K562 (cell line): Measurements from ENCODE around the gene ITPRIP. TPM values are rescaled to one million over a fixed set of nuclear protein-coding genes. Genes with fewer than 3 reads are reported as not detected.

Experiments
- ATAC-seq: fragments of 200-7000 bp; cut with Tn5 transposase; 3 replicates; pipeline ENCODE4 v1.9.1; 2020; ENCODE audit warnings: moderate library complexity
- BruUV-seq: library from RNA; stranded (reverse); fragments of 400-500 nt; replicated peaks from 2 replicates; lab custom pipeline; 2021; lab: Mats Ljungman, UMichigan
- CTCF ChIA-PET: fragments of 300-600 bp; formaldehyde crosslinking; extraction: SDS; loops from one replicate; lab custom pipeline; 2021; ENCODE audit warnings: low intra/inter-chr PET ratio; lab: Yijun Ruan, JAX
- POLR2A ChIA-PET: fragments of 300-600, 350-650 bp; sonication (Branson Sonifier 250); formaldehyde crosslinking; extraction: SDS; loops from one replicate; lab custom pipeline; 2021; ENCODE audit warnings: antibody characterized with exemption, inconsistent platforms; lab: Yijun Ruan, JAX
- DNase-seq, 4 experiments: peaks; one replicate each; pipeline versions ENCODE4 v3.0.0 to v3.0.0-alpha.2; 2011 to 2018; ENCODE audit warnings: low spot score in 3 of 4, mixed read lengths in 3 of 4; ENCODE audit errors: extremely low read depth in 1 of 4
- FAIRE-seq: peaks from 2 replicates; lab custom pipeline; 2011; peaks lifted over from hg19 to GRCh38; lab: Jason Lieb, UNC
- H2AFZ ChIP-seq: 2 replicates; pipeline ENCODE4 v1.6.0; 2011; ENCODE audit warnings: low read depth, low read length, control low read depth, inconsistent platforms
- H3K27ac ChIP-seq: fragments of 200-600 bp; 3 replicates; pipeline ENCODE4 v1.8.0; 2011; ENCODE audit warnings: low read depth, mild to moderate bottlenecking, control low read depth, inconsistent platforms, low read length, moderate library complexity, mixed read lengths; ENCODE audit errors: extremely low read depth
- H3K27me3 ChIP-seq, 2 experiments: fragments of 300-600 bp in 1 of 2; 2 replicates in 1 of 2; 3 replicates in 1 of 2; pipeline versions ENCODE4 v1.6.0 to v1.8.0; 2011; ENCODE audit warnings: inconsistent platforms in 2 of 2, low read length in 2 of 2, mild to moderate bottlenecking in 1 of 2, mixed read lengths in 1 of 2, moderate library complexity in 1 of 2; ENCODE audit not compliant: control insufficient read depth in 2 of 2, insufficient read depth in 2 of 2
- H3K36me3 ChIP-seq: fragments of 300-600 bp; 3 replicates; pipeline ENCODE4 v1.8.0; 2011; ENCODE audit warnings: mild to moderate bottlenecking, low read length, inconsistent platforms; ENCODE audit not compliant: control insufficient read depth, insufficient read depth
- H3K4me1 ChIP-seq, 2 experiments: fragments of 200-600 bp in 1 of 2; replicated peaks in 1 of 2; 2 replicates in 1 of 2; 3 replicates in 1 of 2; pipeline versions ENCODE4 v1.5.1 to v1.8.0; 2011; ENCODE audit warnings: inconsistent platforms in 2 of 2, low read length in 2 of 2, mild to moderate bottlenecking in 1 of 2, mixed read lengths in 1 of 2, moderate library complexity in 1 of 2; ENCODE audit not compliant: control insufficient read depth in 2 of 2, insufficient read depth in 2 of 2
- H3K4me2 ChIP-seq: 2 replicates; pipeline ENCODE4 v1.6.1; 2011; ENCODE audit warnings: low read length, control low read depth, inconsistent platforms, mixed read lengths; ENCODE audit not compliant: insufficient read depth
- H3K4me3 ChIP-seq: fragments of 200-600 bp; sonication (generic), shearing (Covaris generic); 2 replicates; pipeline ENCODE4 v1.5.1; 2016; ENCODE audit warnings: control low read depth, inconsistent platforms
- H3K79me2 ChIP-seq: fragments of 200-600 bp; 3 replicates; pipeline ENCODE4 v1.8.0; 2011; ENCODE audit warnings: low read length, inconsistent platforms; ENCODE audit not compliant: control insufficient read depth, insufficient read depth
- H3K9ac ChIP-seq, 2 experiments: 2 replicates each; pipeline versions ENCODE4 v1.6.0 to v1.6.1; 2011; ENCODE audit warnings: low read depth in 2 of 2, low read length in 2 of 2, control low read depth in 1 of 2, inconsistent platforms in 1 of 2, mild to moderate bottlenecking in 1 of 2, mixed read lengths in 1 of 2; ENCODE audit not compliant: insufficient read depth in 1 of 2
- H3K9me1 ChIP-seq: one replicate; pipeline ENCODE4 v1.6.0; 2011; ENCODE audit warnings: inconsistent platforms, mild to moderate bottlenecking, low read length, moderate library complexity; ENCODE audit not compliant: control insufficient read depth, insufficient read depth
- H3K9me3 ChIP-seq: replicated peaks from 2 replicates; pipeline ENCODE4 v1.5.1; 2011; ENCODE audit warnings: low read depth, low read length, inconsistent platforms; ENCODE audit not compliant: control insufficient read depth, insufficient read depth
- H4K20me1 ChIP-seq: replicated peaks from 2 replicates; pipeline ENCODE4 v1.6.1; 2011; ENCODE audit warnings: low read length, inconsistent platforms, mixed read lengths; ENCODE audit not compliant: control insufficient read depth, insufficient read depth
- BRCA1 ChIP-seq, 2 experiments: fragments of 450-650 bp in 1 of 2; sonication (generic) in 1 of 2; formaldehyde crosslinking in 1 of 2; IDR thresholded peaks; 2 replicates each; pipeline versions ENCODE4 v1.5.0 to v1.6.1; 2017 to 2020; ENCODE audit warnings: mild to moderate bottlenecking in 1 of 2, missing genetic modification reagents in 1 of 2
- CBFA2T2 ChIP-seq: fragments of 450-650 bp; conservative IDR thresholded peaks from 2 replicates; pipeline ENCODE4 v1.6.1; 2017; ENCODE audit warnings: mild to moderate bottlenecking
- FOSL1 ChIP-seq: fragments of 200-800 bp; sonication (Bioruptor generic); conservative IDR thresholded peaks from 2 replicates; pipeline ENCODE4 v1.6.1; 2016; ENCODE audit warnings: missing genetic modification characterization, missing compliant biosample characterization
- HDAC6 ChIP-seq: IDR thresholded peaks from 2 replicates; pipeline ENCODE4 v1.6.1; 2012; ENCODE audit warnings: low read depth, mild to moderate bottlenecking, control low read depth, inconsistent platforms, low read length, moderate library complexity
- MAFK ChIP-seq: IDR thresholded peaks from 2 replicates; pipeline ENCODE4 v1.6.1; 2011; ENCODE audit warnings: low read length, improper control_type of control experiment
- NFIC ChIP-seq: fragments of 450-650 bp; IDR thresholded peaks from 2 replicates; pipeline ENCODE4 v1.6.1; 2017; ENCODE audit warnings: mild to moderate bottlenecking, inconsistent platforms
- NR2C1 ChIP-seq, 2 experiments: fragments of 450-650 bp; IDR thresholded peaks; 2 replicates each; pipeline ENCODE4 v1.6.1; 2017; ENCODE audit warnings: mild to moderate bottlenecking in 2 of 2, antibody characterized with exemption in 1 of 2, inconsistent platforms in 1 of 2, missing compliant biosample characterization in 1 of 2, missing genetic modification characterization in 1 of 2
- OTX1 ChIP-seq: fragments of 450-650 bp; formaldehyde crosslinking; IDR thresholded peaks from 2 replicates; pipeline ENCODE4 v1.4.0; 2022; ENCODE audit warnings: mild to moderate bottlenecking
- POLR2AphosphoS2 ChIP-seq: IDR thresholded peaks from 2 replicates; pipeline ENCODE4 v1.6.1; 2012; ENCODE audit warnings: low read length, improper control_type of control experiment
- POLR2G ChIP-seq: fragments of 200-400 bp; formaldehyde crosslinking; IDR thresholded peaks from 2 replicates; pipeline ENCODE4 v1.6.1; 2017; ENCODE audit warnings: low read depth, mild to moderate bottlenecking, antibody characterized with exemption, low read length, moderate library complexity
- RBFOX2 ChIP-seq: fragments of 200-400 bp; formaldehyde crosslinking; IDR thresholded peaks from 2 replicates; pipeline ENCODE4 v1.6.1; 2017; ENCODE audit warnings: low read depth, mild to moderate bottlenecking, low read length, moderate library complexity
- SRF ChIP-seq, 2 experiments: fragments of 250-450, 450-650 bp in 1 of 2; sonication (Bioruptor Pico) in 1 of 2; sonication (generic) in 1 of 2; formaldehyde crosslinking; IDR thresholded peaks; 2 replicates each; pipeline versions ENCODE4 v1.5.0 to v1.5.1; 2020 to 2022; ENCODE audit warnings: mild to moderate bottlenecking in 1 of 2, missing genetic modification reagents in 1 of 2
- ZFP30 ChIP-seq: fragments of 250-450 bp; sonication (Bioruptor Pico); IDR thresholded peaks from 2 replicates; pipeline ENCODE4 v1.8.0; 2022; ENCODE audit warnings: moderate library complexity, mild to moderate bottlenecking, inconsistent platforms, borderline replicate concordance
- WGBS: fragments of 100-300 bp; shearing (Covaris generic); methylation state at CpG from one replicate; pipeline ENCODE4 v1.1.6; 2016; ENCODE audit warnings: low coverage, mixed read lengths; ENCODE audit not compliant: insufficient coverage; ENCODE audit errors: missing lambda C conversion rate; 5-methylcytosine and 5-hydroxymethylcytosine counted together
- in situ Hi-C: fragments of 300-500 bp; cut with MboI; formaldehyde crosslinking; loops from 4 replicates; pipeline ENCODE4 v1.15.0; 2018; ENCODE audit warnings: inconsistent platforms, mixed read lengths
- intact Hi-C: fragments of 100-400 bp; cut with micrococcal nuclease; formaldehyde crosslinking; loops from 2 replicates; pipeline ENCODE4 v1.14.2; 2022
- polyA plus RNA-seq, 8 experiments: library from polyadenylated mRNA; depleted of rRNA in 4 of 8; stranded (reverse) in 5 of 8; unstranded in 3 of 8; fragments of >200 nt; fragmentation: Nextera tagmentation in 2 of 8; fragmentation: Illumina TruSeq in 1 of 8; extraction: Ambion mirVana in 2 of 8; extraction: Trizol in 1 of 8; gene quantifications; 2 replicates each; pipeline versions ENCODE4 v1.2.1 to v1.2.3, GENCODE V29; 2011 to 2014; ENCODE audit warnings: inconsistent platforms in 1 of 8, missing spikeins in 1 of 8
- total RNA-seq, 7 experiments: library from RNA; depleted of rRNA in 6 of 7; stranded (reverse); fragments of >200 nt in 6 of 7; fragmentation: Illumina TruSeq in 2 of 7; extraction: Trizol in 2 of 7; gene quantifications; 2 replicates each; pipeline versions ENCODE4 v1.2.1 to v1.2.3, GENCODE V29; 2011 to 2021; ENCODE audit warnings: low replicate concordance in 1 of 7
- TF ChIP-seq, protein P1 (sequence below): fragments of 250-450 bp; sonication (Bioruptor Pico); IDR thresholded peaks from 2 replicates; pipeline ENCODE4 v1.8.0; 2021; ENCODE audit warnings: borderline replicate concordance, mild to moderate bottlenecking, moderate library complexity; ENCODE audit not compliant: poor library complexity, severe bottlenecking
- TF ChIP-seq, protein P2 (sequence below): conservative IDR thresholded peaks from 2 replicates; pipeline ENCODE4 v1.6.1; 2011; ENCODE audit warnings: low read depth, mild to moderate bottlenecking, low read length; ENCODE audit not compliant: control insufficient read depth
- TF ChIP-seq, protein P3 (sequence below): sonication (generic); formaldehyde crosslinking; IDR thresholded peaks from 2 replicates; pipeline ENCODE4 v1.8.0; 2022; ENCODE audit warnings: missing genetic modification reagents, mild to moderate bottlenecking, borderline replicate concordance
- TF ChIP-seq, protein P4 (sequence below): fragments of 450-650 bp; IDR thresholded peaks from one replicate; pipeline ENCODE4 v1.6.1; 2018; ENCODE audit warnings: mild to moderate bottlenecking, moderate library complexity; ENCODE audit not compliant: partially characterized antibody

ITPRIP gene
- total and polyA plus RNA-seq, 9 of the 15 experiments (the other 6 are each of a cell fraction or from before 2014, with no cell fraction given), result 4.4 to 28.5 (median 10.9) TPM

DNA sequence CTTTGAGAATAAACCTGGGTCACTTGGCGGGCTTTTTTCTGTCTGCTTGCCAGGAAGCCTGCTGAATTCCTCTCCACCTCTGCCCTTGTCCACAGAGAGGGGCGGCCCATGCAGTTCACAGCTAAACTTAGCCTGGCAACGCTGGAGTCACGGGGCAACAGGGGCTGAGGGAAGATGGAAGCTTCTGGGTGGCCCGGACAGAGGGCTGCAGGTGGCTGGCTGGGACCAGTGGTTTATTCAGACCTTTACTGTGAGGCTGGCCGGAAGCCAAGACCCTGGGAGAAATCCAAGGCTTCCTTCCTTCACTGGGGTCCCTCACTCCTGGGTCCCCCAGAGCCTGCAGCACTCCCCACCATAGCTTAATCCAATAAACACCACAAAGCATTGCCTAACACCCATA is 17.0 kb downstream of the ITPRIP start:
- no peaks in the 10 kb centered on the region for H3K27me3 ChIP-seq
- no peak overlapping the region for H2AFZ ChIP-seq
- in situ Hi-C loops, result no loop called here
- H3K4me2 ChIP-seq, result no peak overlapping the region
- ATAC-seq (no peak), FAIRE-seq (no peak), DNase-seq (no peak)
- intact Hi-C loops, result no loop called here
- 90% methylated on average over 4 of the region's 6 CpGs for WGBS
- TF ChIP-seq, protein P1, sequence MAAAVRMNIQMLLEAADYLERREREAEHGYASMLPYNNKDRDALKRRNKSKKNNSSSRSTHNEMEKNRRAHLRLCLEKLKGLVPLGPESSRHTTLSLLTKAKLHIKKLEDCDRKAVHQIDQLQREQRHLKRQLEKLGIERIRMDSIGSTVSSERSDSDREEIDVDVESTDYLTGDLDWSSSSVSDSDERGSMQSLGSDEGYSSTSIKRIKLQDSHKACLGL, result no peak
- no peak for TF ChIP-seq FOSL1 (tag)
- TF ChIP-seq, protein P2, sequence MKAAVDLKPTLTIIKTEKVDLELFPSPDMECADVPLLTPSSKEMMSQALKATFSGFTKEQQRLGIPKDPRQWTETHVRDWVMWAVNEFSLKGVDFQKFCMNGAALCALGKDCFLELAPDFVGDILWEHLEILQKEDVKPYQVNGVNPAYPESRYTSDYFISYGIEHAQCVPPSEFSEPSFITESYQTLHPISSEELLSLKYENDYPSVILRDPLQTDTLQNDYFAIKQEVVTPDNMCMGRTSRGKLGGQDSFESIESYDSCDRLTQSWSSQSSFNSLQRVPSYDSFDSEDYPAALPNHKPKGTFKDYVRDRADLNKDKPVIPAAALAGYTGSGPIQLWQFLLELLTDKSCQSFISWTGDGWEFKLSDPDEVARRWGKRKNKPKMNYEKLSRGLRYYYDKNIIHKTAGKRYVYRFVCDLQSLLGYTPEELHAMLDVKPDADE, result no peak
- TF ChIP-seq, protein P3, sequence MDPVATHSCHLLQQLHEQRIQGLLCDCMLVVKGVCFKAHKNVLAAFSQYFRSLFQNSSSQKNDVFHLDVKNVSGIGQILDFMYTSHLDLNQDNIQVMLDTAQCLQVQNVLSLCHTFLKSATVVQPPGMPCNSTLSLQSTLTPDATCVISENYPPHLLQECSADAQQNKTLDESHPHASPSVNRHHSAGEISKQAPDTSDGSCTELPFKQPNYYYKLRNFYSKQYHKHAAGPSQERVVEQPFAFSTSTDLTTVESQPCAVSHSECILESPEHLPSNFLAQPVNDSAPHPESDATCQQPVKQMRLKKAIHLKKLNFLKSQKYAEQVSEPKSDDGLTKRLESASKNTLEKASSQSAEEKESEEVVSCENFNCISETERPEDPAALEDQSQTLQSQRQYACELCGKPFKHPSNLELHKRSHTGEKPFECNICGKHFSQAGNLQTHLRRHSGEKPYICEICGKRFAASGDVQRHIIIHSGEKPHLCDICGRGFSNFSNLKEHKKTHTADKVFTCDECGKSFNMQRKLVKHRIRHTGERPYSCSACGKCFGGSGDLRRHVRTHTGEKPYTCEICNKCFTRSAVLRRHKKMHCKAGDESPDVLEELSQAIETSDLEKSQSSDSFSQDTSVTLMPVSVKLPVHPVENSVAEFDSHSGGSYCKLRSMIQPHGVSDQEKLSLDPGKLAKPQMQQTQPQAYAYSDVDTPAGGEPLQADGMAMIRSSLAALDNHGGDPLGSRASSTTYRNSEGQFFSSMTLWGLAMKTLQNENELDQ (CRISPR knock-in tag), result no peak
- TF ChIP-seq CBFA2T2, result no peak
- no peak for TF ChIP-seq SRF (CRISPR knock-in tag; IDR thresholded peaks at IDR 0.05)
- TF ChIP-seq, protein P4, sequence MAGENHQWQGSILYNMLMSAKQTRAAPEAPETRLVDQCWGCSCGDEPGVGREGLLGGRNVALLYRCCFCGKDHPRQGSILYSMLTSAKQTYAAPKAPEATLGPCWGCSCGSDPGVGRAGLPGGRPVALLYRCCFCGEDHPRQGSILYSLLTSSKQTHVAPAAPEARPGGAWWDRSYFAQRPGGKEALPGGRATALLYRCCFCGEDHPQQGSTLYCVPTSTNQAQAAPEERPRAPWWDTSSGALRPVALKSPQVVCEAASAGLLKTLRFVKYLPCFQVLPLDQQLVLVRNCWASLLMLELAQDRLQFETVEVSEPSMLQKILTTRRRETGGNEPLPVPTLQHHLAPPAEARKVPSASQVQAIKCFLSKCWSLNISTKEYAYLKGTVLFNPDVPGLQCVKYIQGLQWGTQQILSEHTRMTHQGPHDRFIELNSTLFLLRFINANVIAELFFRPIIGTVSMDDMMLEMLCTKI, result no peak
- TF ChIP-seq POLR2G, result peak; percentile 21; the same call in 1 of the 2 replicates
- TF ChIP-seq NR2C1 (IDR thresholded peaks at IDR 0.05), result no peak
- no peak for TF ChIP-seq NR2C1 (tag; IDR thresholded peaks at IDR 0.05)
- no peak for TF ChIP-seq OTX1
- no peak for TF ChIP-seq HDAC6
- TF ChIP-seq NFIC, result 0 out of 2 replicates have a peak, but pooled peaks have one; percentile 16
- no peak for TF ChIP-seq ZFP30 (CRISPR knock-in tag)
- no peak for TF ChIP-seq MAFK
- no peak for TF ChIP-seq POLR2AphosphoS2
- TF ChIP-seq BRCA1 (IDR thresholded peaks at IDR 0.05), result no peak
- no peak for TF ChIP-seq BRCA1 (CRISPR knock-in tag; IDR thresholded peaks at IDR 0.05)
- TF ChIP-seq RBFOX2, result 0 out of 2 replicates have a peak, but pooled peaks have one; percentile 35
- peaks cover 100% of the 10 kb centered on the region for H3K79me2 ChIP-seq
- H3K27ac ChIP-seq, result no peak overlapping the region
- POLR2A ChIA-PET, result interaction anchor here (0.6 to 1.2 kb wide), 5 partner anchors 10 to 199 kb away, joined by 3 to 4 read pairs (median 4); no protein-coding TSS in a partner anchor
- peaks cover 0 to 12% of the 10 kb centered on the region in 2 experiments; a peak in 3 of 5 replicates for H3K4me1 ChIP-seq
- BruUV-seq, result no TSS peak
- CTCF ChIA-PET, result no interaction called here
- H3K4me3 ChIP-seq, result no peak overlapping the region
- H4K20me1 ChIP-seq, result peaks cover 73% of the 10 kb centered on the region
- H3K36me3 ChIP-seq, result peaks cover 73% of the 10 kb centered on the region; the same call in 2 of the 3 replicates
- no peaks in the 10 kb centered on the region for H3K9me3 ChIP-seq
- no peak overlapping the region for H3K9ac ChIP-seq
- H3K9me1 ChIP-seq, result peaks cover 19% of the 10 kb centered on the region
